ENCODE results near the gene B3GLCT. TPM values are rescaled to one million over a fixed set of nuclear protein-coding genes. Genes with fewer than 3 reads are reported as not detected.
"Not testable (repeated sequence)": the region's sequence is repeated elsewhere in the genome, so short reads cannot be mapped to it uniquely, and the experiment has no call there.

B3GLCT gene
- total RNA-seq, 1 donor from 2014 or later, result 18.9 TPM

DNA sequence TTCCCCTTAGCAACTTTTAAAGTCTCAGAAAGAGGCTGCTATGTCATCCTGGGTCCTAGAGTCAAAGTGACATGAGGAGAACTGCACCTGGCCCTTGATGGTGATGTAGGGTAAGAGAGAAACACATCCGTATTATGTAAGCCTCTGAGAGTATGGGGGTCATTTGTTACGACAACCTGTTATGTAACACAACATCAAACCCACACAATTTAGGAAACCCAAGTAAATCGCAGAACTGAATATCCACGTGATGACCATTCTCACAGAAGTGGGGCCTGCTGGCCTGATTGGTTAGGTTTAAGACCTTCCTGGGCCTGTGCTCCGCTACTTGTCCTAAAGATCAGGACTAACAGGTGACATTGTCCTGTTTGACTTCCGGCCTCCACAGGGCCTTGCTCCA is 15.3 kb upstream of the B3GLCT start:
- no peak for DNase-seq (ENCODE audit: low read depth, low spot score)

DNA sequence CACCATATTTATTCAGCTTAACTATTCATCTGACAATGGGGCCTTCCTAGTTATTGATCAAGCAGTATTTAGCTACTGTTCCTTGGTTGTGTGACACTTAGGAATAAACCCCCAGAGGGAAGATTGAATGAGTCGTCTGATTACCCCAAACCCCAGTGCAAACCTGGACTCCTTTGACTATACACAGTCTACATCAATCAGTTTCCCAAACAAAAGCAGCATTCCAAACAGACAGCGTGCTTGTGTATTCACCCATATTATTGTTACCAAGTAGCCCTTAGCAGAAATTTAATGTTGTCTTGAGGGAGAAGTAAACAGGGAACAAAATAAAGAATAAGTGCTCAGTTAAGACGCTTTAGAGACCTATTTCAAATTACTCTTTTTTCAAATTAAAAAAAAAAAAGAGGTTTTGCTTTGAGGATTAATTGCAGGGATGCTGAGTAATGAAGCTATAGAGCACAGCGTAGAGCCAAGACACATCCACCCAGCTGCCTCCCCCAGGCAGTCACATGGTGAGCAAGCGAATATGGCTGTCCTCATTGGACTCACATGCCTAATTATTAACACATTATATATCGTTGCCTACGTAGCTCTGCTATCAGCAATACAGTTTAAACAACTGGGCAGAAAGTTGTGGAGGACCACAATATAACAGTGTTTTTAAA is 14.7 kb upstream of the B3GLCT start:
- no peak for DNase-seq (ENCODE audit: low read depth, low spot score)

- DNase-seq (ENCODE audit: low read depth, low spot score), result no peak
Measured at GRCh38 chr13:31191748-31192147, 8.0 kb upstream of the B3GLCT start.

DNA sequence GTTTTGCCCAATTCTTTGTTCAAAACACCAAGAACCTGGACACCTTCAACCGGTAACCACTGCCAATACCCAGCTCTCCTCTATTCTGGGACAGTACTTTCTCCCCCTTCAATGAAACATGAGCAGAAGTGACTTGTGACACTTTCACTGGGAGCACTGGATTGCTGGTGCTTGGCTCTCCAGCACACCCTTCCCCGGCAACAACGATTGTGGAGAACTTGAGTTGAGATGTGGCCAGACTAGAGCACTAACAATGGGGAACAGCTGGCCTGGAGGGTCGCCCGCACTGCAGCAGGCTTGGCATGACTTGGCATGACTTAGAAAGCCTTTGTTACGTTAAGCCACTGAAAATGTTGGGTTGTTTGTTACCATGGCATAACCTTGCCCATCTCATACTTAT is 7.5 kb upstream of the B3GLCT start:
- no peak for DNase-seq (ENCODE audit: low read depth, low spot score)

GRCh38 chr13:31195616-31196015 is 4.2 kb upstream of the B3GLCT start:
- DNase-seq (ENCODE audit: low read depth, low spot score), result no peak

- DNase-seq (ENCODE audit: low read depth, low spot score), result no peak
Measured at GRCh38 chr13:31196992-31197391, 2.8 kb upstream of the B3GLCT start.

DNA sequence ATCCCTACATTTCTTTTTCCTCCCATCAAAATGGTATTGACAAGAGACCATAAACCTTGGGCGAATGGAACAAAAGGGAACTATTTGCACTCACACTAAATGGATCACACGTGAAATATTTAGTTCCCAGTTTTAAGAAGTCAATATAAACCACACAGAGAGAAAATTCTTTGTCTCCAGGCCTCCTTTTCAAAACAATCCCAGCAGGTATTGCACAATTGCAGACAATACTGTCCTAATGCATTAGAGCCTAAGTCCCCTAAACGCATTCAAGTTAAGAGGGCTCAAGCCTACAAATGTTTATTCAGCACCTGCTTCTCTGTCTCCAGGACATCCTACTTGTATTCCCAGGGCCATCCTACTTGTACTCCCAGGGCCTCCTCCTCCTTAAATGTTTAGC is 1.3 kb upstream of the B3GLCT start:
- no peak for DNase-seq (ENCODE audit: low read depth, low spot score)

- DNase-seq (ENCODE audit: low read depth, low spot score), result no peak
Measured at GRCh38 chr13:31199527-31199848, 287 bp upstream of the B3GLCT start.

DNA sequence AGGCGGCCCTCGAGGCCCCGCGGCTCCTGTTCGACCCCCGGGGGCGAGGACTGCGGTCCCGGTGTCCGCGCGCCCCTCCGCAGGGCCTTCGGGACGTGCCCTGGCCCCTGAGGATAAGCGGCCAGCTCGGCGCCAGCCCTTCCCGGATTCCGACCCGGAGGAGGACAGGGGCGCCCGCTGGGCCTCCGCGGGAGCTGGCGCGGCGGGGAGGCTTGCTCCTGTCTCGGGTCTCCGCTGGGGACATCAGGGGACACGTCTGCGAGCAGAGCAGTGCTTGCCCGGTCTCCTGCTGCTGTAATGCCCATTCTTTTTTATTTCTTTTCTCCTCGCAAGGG is 829 bp downstream of the B3GLCT start:
- no peak for DNase-seq (ENCODE audit: low read depth, low spot score)

- DNase-seq (ENCODE audit: low read depth, low spot score), result no peak
Measured at GRCh38 chr13:31201341-31202031, 1.7 kb downstream of the B3GLCT start.

GRCh38 chr13:31204592-31204991 is 4.8 kb downstream of the B3GLCT start:
- DNase-seq (ENCODE audit: low read depth, low spot score), result no peak

DNA sequence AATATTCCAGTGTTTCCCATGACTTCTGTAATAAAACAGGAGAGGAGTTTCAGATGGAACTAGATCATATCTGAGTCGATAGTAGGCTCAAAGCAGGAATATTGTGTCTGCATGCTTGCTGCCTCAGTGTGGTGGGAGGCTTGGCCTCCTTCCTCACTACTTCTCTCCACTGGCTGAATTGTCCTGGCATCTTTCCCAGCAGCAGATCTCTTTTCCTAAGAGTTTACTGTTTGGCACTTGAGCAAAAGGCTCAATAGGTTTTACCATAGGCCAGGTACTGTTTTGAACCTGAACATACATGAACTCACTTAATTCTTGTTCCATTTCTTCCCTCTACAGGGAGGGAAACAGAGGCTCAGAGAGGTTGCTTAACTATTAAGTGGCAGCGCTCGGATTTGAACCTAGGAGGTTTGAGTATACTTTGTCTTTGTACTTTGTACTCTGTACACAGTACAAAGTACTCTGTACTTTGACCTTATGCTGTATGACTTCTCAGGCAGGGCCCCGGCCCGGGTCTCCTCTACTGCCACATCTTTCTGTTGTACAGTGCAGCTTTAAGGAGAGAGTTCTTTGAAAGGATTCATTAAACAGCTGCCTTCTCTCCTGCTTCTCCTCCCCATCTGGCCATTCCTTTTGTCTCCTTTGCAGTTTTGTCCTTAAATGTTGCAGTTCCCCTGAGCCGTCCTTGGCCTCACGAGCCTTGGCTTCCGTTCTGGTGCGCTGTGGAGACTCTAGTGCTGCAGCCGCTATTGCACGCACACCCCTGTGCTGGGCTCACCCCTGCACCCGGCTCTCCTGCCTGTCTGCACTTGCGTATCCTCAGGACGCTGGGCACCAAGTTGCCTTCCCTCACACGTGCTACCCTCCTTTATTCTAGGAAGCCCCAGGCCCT is 8.1 kb downstream of the B3GLCT start:
- no peak for DNase-seq (ENCODE audit: low read depth, low spot score)

- DNase-seq (ENCODE audit: low read depth, low spot score), result no peak
Measured at GRCh38 chr13:31208559-31209122, 8.9 kb downstream of the B3GLCT start.

GRCh38 chr13:31209172-31209840 is 9.5 kb downstream of the B3GLCT start:
- no peak for DNase-seq (ENCODE audit: low read depth, low spot score)

GRCh38 chr13:31209841-31210210 is 10.1 kb downstream of the B3GLCT start:
- no peak for DNase-seq (ENCODE audit: low read depth, low spot score)

GRCh38 chr13:31213651-31214289 is 14.0 kb downstream of the B3GLCT start:
- no peak for DNase-seq (ENCODE audit: low read depth, low spot score)

GRCh38 chr13:31214435-31214834 is 14.7 kb downstream of the B3GLCT start:
- no peak for DNase-seq (ENCODE audit: low read depth, low spot score)

GRCh38 chr13:31216916-31217315 is 17.1 kb downstream of the B3GLCT start:
- not testable (repeated sequence) for DNase-seq (ENCODE audit: low read depth, low spot score)

DNA sequence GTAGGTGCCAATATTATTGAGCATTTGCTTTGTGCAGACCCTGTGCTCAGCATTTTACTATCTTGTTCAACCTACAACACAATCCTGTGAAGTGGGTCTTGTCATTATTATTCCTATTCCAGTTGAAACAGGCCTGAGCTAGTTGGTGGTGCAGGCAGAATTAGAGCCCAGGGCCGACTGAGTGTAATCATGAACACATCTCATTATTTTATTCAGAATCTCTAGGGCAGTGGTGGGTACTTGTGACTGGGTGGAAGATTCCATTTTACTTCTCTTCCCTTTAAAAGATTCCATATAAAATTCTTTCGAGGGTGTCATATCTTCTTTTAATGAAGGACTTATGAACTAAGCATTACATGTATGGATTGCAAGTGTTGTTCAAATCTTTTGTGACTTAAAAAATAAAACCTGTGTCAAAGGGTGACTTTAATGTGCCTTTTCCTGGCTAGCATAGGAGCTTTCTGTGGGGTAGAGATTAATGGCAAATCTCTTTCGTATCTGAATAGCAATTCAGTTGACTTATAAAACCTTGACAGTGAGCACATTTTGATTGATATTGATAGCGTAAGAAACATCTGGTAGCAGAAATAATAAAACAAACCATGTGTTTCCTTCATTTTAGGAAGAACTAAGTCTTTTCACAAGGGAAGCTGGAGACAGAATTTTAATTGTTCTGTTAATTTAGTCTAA is 20.3 kb downstream of the B3GLCT start:
- no peak for DNase-seq (ENCODE audit: low read depth, low spot score)

GRCh38 chr13:31221057-31221456 is 21.3 kb downstream of the B3GLCT start:
- no peak for DNase-seq (ENCODE audit: low read depth, low spot score)

GRCh38 chr13:31223215-31223614 is 23.4 kb downstream of the B3GLCT start:
- no peak for DNase-seq (ENCODE audit: low read depth, low spot score)

Data from pulmonary artery endothelial cell (primary cell).